KMS-11 (cell line): Measurements from ENCODE around the gene MMAB.

ENCODE experiments used
- H2AFZ ChIP-seq: fragments of 200-600 bp; sonication (generic); 2 replicates; pipeline ENCODE4 v1.6.1; 2016; ENCODE audit warnings: antibody characterized with exemption, mixed run types, low read depth
- H3K27ac ChIP-seq: fragments of 200-600 bp; sonication (generic); 2 replicates; pipeline ENCODE4 v1.6.1; 2016; ENCODE audit warnings: mild to moderate bottlenecking, mixed run types
- H3K27me3 ChIP-seq: fragments of 200-600 bp; sonication (generic); 2 replicates; pipeline ENCODE4 v1.6.1; 2017; ENCODE audit warnings: mild to moderate bottlenecking, low read depth, mixed run types, moderate library complexity; ENCODE audit not compliant: insufficient read depth
- H3K36me3 ChIP-seq: fragments of 200-600 bp; sonication (generic); 2 replicates; pipeline ENCODE4 v1.6.1; 2017; ENCODE audit warnings: mild to moderate bottlenecking, mixed run types; ENCODE audit not compliant: insufficient read depth
- H3K4me1 ChIP-seq: fragments of 200-600 bp; sonication (generic); 2 replicates; pipeline ENCODE4 v1.6.1; 2016; ENCODE audit warnings: mild to moderate bottlenecking, low read depth, mixed run types; ENCODE audit not compliant: poor library complexity, severe bottlenecking
- H3K4me2 ChIP-seq: fragments of 200-600 bp; sonication (generic); 2 replicates; pipeline ENCODE4 v1.7.0; 2016; ENCODE audit warnings: mild to moderate bottlenecking, mixed run types
- H3K4me3 ChIP-seq: fragments of 200-600 bp; sonication (generic); IDR thresholded peaks from 2 replicates; pipeline ENCODE4 v1.6.1; 2017; ENCODE audit warnings: low read depth, low read length, mixed read lengths; ENCODE audit not compliant: insufficient read depth
- H3K79me2 ChIP-seq: fragments of 200-600 bp; sonication (generic); 2 replicates; pipeline ENCODE4 v1.6.1; 2016; ENCODE audit warnings: low read depth, mixed run types; ENCODE audit not compliant: insufficient read depth
- H3K9ac ChIP-seq: fragments of 200-600 bp; sonication (generic); 2 replicates; pipeline ENCODE4 v1.6.1; 2016; ENCODE audit warnings: mild to moderate bottlenecking, mixed run types
- H4K20me1 ChIP-seq: fragments of 200-600 bp; sonication (generic); 2 replicates; pipeline ENCODE4 v1.6.1; 2016; ENCODE audit warnings: mild to moderate bottlenecking, mixed run types; ENCODE audit not compliant: insufficient read depth
- CTCF ChIP-seq: fragments of 200-600 bp; sonication (generic); conservative IDR thresholded peaks from 2 replicates; pipeline ENCODE4 v1.6.1; 2017; ENCODE audit warnings: low read depth, mild to moderate bottlenecking, antibody characterized with exemption, low read length, moderate library complexity, mixed read lengths

Gene MMAB

GRCh38 chr12:109524466-109525278, 48.6 kb downstream of the MMAB start:
- H3K4me3 ChIP-seq: no peak overlapping the region
- H3K36me3 ChIP-seq: no peaks in the 10 kb centered on the region
- no peaks in the 10 kb centered on the region for H3K27me3 ChIP-seq
- no peak overlapping the region for H3K4me2 ChIP-seq
- H3K27ac ChIP-seq: no peak overlapping the region
- no peaks in the 10 kb centered on the region for H3K79me2 ChIP-seq
- H3K4me1 ChIP-seq: no peaks in the 10 kb centered on the region
- no peak overlapping the region for H3K9ac ChIP-seq
- no peak overlapping the region for H2AFZ ChIP-seq
- H4K20me1 ChIP-seq: no peaks in the 10 kb centered on the region
- no peak for TF ChIP-seq CTCF

GRCh38 chr12:109523504-109523903, 49.8 kb downstream of the MMAB start:
- Histone ChIP-seq H3K4me1 (no peaks in the 10 kb centered on the region), H3K27me3 (no peaks in the 10 kb centered on the region), H3K36me3 (no peaks in the 10 kb centered on the region), H3K27ac (no peak overlapping the region), H3K4me2 (no peak overlapping the region), H3K9ac (no peak overlapping the region), H2AFZ (no peak overlapping the region), H3K4me3 (no peak overlapping the region), H4K20me1 (no peaks in the 10 kb centered on the region), H3K79me2 (no peaks in the 10 kb centered on the region)
- TF ChIP-seq CTCF: no peak

GRCh38 chr12:109523071-109523470, 50.2 kb downstream of the MMAB start:
- Histone ChIP-seq H2AFZ (no peak overlapping the region), H3K79me2 (no peaks in the 10 kb centered on the region), H3K27ac (no peak overlapping the region), H3K9ac (no peak overlapping the region), H4K20me1 (no peaks in the 10 kb centered on the region), H3K27me3 (no peaks in the 10 kb centered on the region), H3K36me3 (no peaks in the 10 kb centered on the region), H3K4me2 (no peak overlapping the region), H3K4me3 (no peak overlapping the region), H3K4me1 (no peaks in the 10 kb centered on the region)
- no peak for TF ChIP-seq CTCF

- Histone ChIP-seq H3K4me2 (no peak overlapping the region), H3K4me3 (no peak overlapping the region), H3K27ac (no peak overlapping the region), H3K9ac (no peak overlapping the region), H3K79me2 (no peaks in the 10 kb centered on the region), H3K4me1 (no peaks in the 10 kb centered on the region), H3K36me3 (no peaks in the 10 kb centered on the region), H2AFZ (no peak overlapping the region), H4K20me1 (no peaks in the 10 kb centered on the region), H3K27me3 (no peaks in the 10 kb centered on the region)
- no peak for TF ChIP-seq CTCF
Observed at GRCh38 chr12:109521831-109522230, 51.5 kb downstream of the MMAB start.
